Measurements from ENCODE around the gene CTNNBL1.

GRCh38 chr20:37800618-37801017 lies 106.8 kb downstream of the CTNNBL1 start:
- no peak for TF ChIP-seq CTCF (IDR thresholded peaks at IDR 0.05)
- no peak for TF ChIP-seq POLR2A (IDR thresholded peaks at IDR 0.05)

All from testis (tissue), 2 donors.